ENCODE data around the gene PTPRD. TPM values are rescaled to one million over a fixed set of nuclear protein-coding genes. Genes with fewer than 3 reads are reported as not detected.
"Not testable (repeated sequence)": the region's sequence is repeated elsewhere in the genome, so short reads cannot be mapped to it uniquely, and the experiment has no call there.

PTPRD gene
- total RNA-seq, 1 experiment from 2014 or later: not detected

- Histone ChIP-seq H3K4me1 (ENCODE audit: control insufficient read depth, insufficient read depth, low read length) (no peaks in the 10 kb centered on the region), H3K27me3 (ENCODE audit: control insufficient read depth, insufficient read depth, low read length) (no peaks in the 10 kb centered on the region), H3K36me3 (ENCODE audit: control insufficient read depth, insufficient read depth, low read length) (no peaks in the 10 kb centered on the region), H3K4me3 (ENCODE audit: low read depth in 2 of 2, low read length in 2 of 2) (no peak overlapping the region), H3K27ac (ENCODE audit: low read length) (no peak overlapping the region), H3K9me3 (ENCODE audit: control insufficient read depth, insufficient read depth, low read depth, low read length) (no peaks in the 10 kb centered on the region)
- DNase-seq (ENCODE audit: low read depth, low spot score): no peak
- in situ Hi-C loops (cut with HindIII; ENCODE audit: low pct_unique_long_range_greater_than_20kb, low sequenced_read_pairs) (no loop called here), intact Hi-C loops (cut with micrococcal nuclease; ENCODE audit: unreplicated experiment) (no loop called here)
- CTCF ChIA-PET: no interaction called here
- POLR2A ChIA-PET: no interaction called here
- BruUV-seq (replicated peaks): no TSS peak
- TF ChIP-seq CTCF (IDR thresholded peaks at IDR 0.05): no peak
- TF ChIP-seq POLR2AphosphoS5 (IDR thresholded peaks at IDR 0.05; ENCODE audit: low read depth, low read length): no peak
- no peak for TF ChIP-seq REST (IDR thresholded peaks at IDR 0.05; ENCODE audit: insufficient read depth in 1 of 2, low read depth in 2 of 2, low read length in 1 of 2)
- ATAC-seq: no peak
Measured at GRCh38 chr9:9437641-9438040, 1175.2 kb downstream of the PTPRD start.

DNA sequence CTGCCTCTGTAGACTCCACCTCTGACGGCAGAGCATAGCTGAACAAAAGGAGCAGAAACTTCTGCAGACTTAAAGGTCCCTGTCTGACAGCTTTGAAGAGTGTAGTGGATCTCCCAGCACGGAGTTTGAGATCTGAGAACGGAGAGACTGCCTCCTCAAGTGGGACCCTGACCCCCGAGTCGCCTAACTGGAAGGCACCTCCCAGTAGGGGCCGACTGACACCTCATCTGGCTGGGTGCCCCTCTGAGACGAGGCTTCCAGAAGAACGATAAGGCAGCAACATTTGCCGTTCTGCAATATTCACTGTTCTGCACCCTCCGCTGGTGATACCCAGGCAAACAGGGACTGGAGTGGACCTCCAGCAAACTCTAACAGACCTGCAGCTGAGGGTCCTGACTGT is 1186.3 kb downstream of the PTPRD start:
- CTCF ChIA-PET; H3K4me1 ChIP-seq (ENCODE audit: control insufficient read depth, insufficient read depth, low read length); H3K9me3 ChIP-seq (ENCODE audit: control insufficient read depth, insufficient read depth, low read depth, low read length); DNase-seq (ENCODE audit: low read depth, low spot score); BruUV-seq (replicated peaks); intact Hi-C loops (cut with micrococcal nuclease; ENCODE audit: unreplicated experiment); ATAC-seq; POLR2A ChIA-PET; H3K27me3 ChIP-seq (ENCODE audit: control insufficient read depth, insufficient read depth, low read length); H3K27ac ChIP-seq (ENCODE audit: low read length); H3K4me3 ChIP-seq (ENCODE audit: low read depth in 2 of 2, low read length in 2 of 2); H3K36me3 ChIP-seq (ENCODE audit: control insufficient read depth, insufficient read depth, low read length); in situ Hi-C loops (cut with HindIII; ENCODE audit: low pct_unique_long_range_greater_than_20kb, low sequenced_read_pairs): not testable (repeated sequence)

- H3K36me3 ChIP-seq (ENCODE audit: control insufficient read depth, insufficient read depth, low read length): no peaks in the 10 kb centered on the region
- no peaks in the 10 kb centered on the region for H3K9me3 ChIP-seq (ENCODE audit: control insufficient read depth, insufficient read depth, low read depth, low read length)
- DNase-seq (ENCODE audit: low read depth, low spot score): no peak
- H3K4me1 ChIP-seq (ENCODE audit: control insufficient read depth, insufficient read depth, low read length): no peaks in the 10 kb centered on the region
- ChIA-PET POLR2A (no interaction called here), CTCF (no interaction called here)
- intact Hi-C loops (cut with micrococcal nuclease; ENCODE audit: unreplicated experiment): no loop called here
- no peak overlapping the region for H3K27ac ChIP-seq (ENCODE audit: low read length)
- no peak for ATAC-seq
- no peak for TF ChIP-seq REST (IDR thresholded peaks at IDR 0.05; ENCODE audit: insufficient read depth in 1 of 2, low read depth in 2 of 2, low read length in 1 of 2)
- TF ChIP-seq TCF7L2 (IDR thresholded peaks at IDR 0.05; ENCODE audit: low read depth, low read length): no peak
- TF ChIP-seq CTCF (IDR thresholded peaks at IDR 0.05): no peak
- TF ChIP-seq SIN3A (IDR thresholded peaks at IDR 0.05; ENCODE audit: borderline replicate concordance, insufficient read depth, low read depth, low read length): no peak
- TF ChIP-seq POLR2AphosphoS5 (IDR thresholded peaks at IDR 0.05; ENCODE audit: low read depth, low read length): no peak
- no peaks in the 10 kb centered on the region for H3K27me3 ChIP-seq (ENCODE audit: control insufficient read depth, insufficient read depth, low read length)
- in situ Hi-C loops (cut with HindIII; ENCODE audit: low pct_unique_long_range_greater_than_20kb, low sequenced_read_pairs): no loop called here
- H3K4me3 ChIP-seq (ENCODE audit: low read depth in 2 of 2, low read length in 2 of 2): no peak overlapping the region
- BruUV-seq (replicated peaks): no TSS peak
Measured at GRCh38 chr9:9412241-9412640, 1200.6 kb downstream of the PTPRD start.
